Neuronal stem cell (in vitro differentiated cells): ENCODE results near the gene TTC29.

Experiments used
- DNase-seq: peaks from one replicate; pipeline ENCODE4 v3.0.0-alpha.2; 2013; ENCODE audit warnings: low spot score
- H2AFZ ChIP-seq: one replicate; pipeline ENCODE4 v1.6.1; 2013; ENCODE audit warnings: mild to moderate bottlenecking, low read length, inconsistent platforms
- H2AK5ac ChIP-seq: 2 replicates; pipeline ENCODE4 v1.6.1; 2013; ENCODE audit warnings: low read depth, mild to moderate bottlenecking, inconsistent platforms, low read length, moderate library complexity, mixed read lengths
- H2BK120ac ChIP-seq: 2 replicates; pipeline ENCODE4 v1.6.1; 2013; ENCODE audit warnings: low read depth, mild to moderate bottlenecking, inconsistent platforms, low read length, moderate library complexity, mixed read lengths
- H2BK12ac ChIP-seq: one replicate; pipeline ENCODE4 v1.6.1; 2013; ENCODE audit warnings: low read length, inconsistent platforms
- H2BK15ac ChIP-seq: 2 replicates; pipeline ENCODE4 v1.6.1; 2013; ENCODE audit warnings: mild to moderate bottlenecking, low read length, inconsistent platforms, mixed read lengths
- H2BK5ac ChIP-seq: one replicate; pipeline ENCODE4 v1.6.1; 2013; ENCODE audit warnings: inconsistent platforms, mild to moderate bottlenecking, low read length, moderate library complexity
- H3K14ac ChIP-seq: one replicate; pipeline ENCODE4 v1.6.1; 2013; ENCODE audit warnings: low read length, inconsistent platforms
- H3K18ac ChIP-seq: 2 replicates; pipeline ENCODE4 v1.6.1; 2013; ENCODE audit warnings: low read length, inconsistent platforms
- H3K23ac ChIP-seq: 2 replicates; pipeline ENCODE4 v1.6.1; 2013; ENCODE audit warnings: low read depth, mild to moderate bottlenecking, mixed read lengths, low read length, inconsistent platforms; ENCODE audit not compliant: poor library complexity
- H3K27ac ChIP-seq: replicated peaks from 3 replicates; pipeline ENCODE4 v1.5.1; 2013; ENCODE audit warnings: low read length, inconsistent platforms
- H3K27me3 ChIP-seq, 3 experiments: 2 replicates each; pipeline ENCODE4 v1.6.1; 2013; ENCODE audit warnings: low read length in 3 of 3, mild to moderate bottlenecking in 2 of 3, inconsistent platforms in 1 of 3, low read depth in 1 of 3, mixed read lengths in 1 of 3, moderate library complexity in 1 of 3; ENCODE audit not compliant: control insufficient read depth in 3 of 3, insufficient read depth in 3 of 3
- H3K36me3 ChIP-seq, 2 donors: replicated peaks in 1 of 2; 2 replicates each; pipeline ENCODE4 v1.6.1; 2013; ENCODE audit warnings: low read length in 2 of 2; ENCODE audit not compliant: control insufficient read depth in 2 of 2, insufficient read depth in 2 of 2
- H3K4ac ChIP-seq: 2 replicates; pipeline ENCODE4 v1.6.1; 2013; ENCODE audit warnings: inconsistent platforms, mild to moderate bottlenecking, low read length, moderate library complexity
- H3K4me1 ChIP-seq, 2 donors: 1 replicate in 1 of 2; 2 replicates in 1 of 2; pipeline ENCODE4 v1.6.1; 2013; ENCODE audit warnings: low read length in 2 of 2, low read depth in 1 of 2; ENCODE audit not compliant: control insufficient read depth in 2 of 2, insufficient read depth in 1 of 2
- H3K4me2 ChIP-seq: one replicate; pipeline ENCODE4 v1.6.1; 2013; ENCODE audit warnings: mild to moderate bottlenecking, low read length, inconsistent platforms; ENCODE audit not compliant: insufficient read depth, poor library complexity, severe bottlenecking
- H3K4me3 ChIP-seq, 2 donors: 2 replicates each; pipeline ENCODE4 v1.5.1; 2013; ENCODE audit warnings: low read length in 2 of 2, mild to moderate bottlenecking in 2 of 2, inconsistent platforms in 1 of 2, moderate library complexity in 1 of 2
- H3K79me1 ChIP-seq: one replicate; pipeline ENCODE4 v1.6.1; 2013; ENCODE audit warnings: low read depth, mild to moderate bottlenecking, inconsistent platforms, low read length, moderate library complexity
- H3K9ac ChIP-seq: one replicate; pipeline ENCODE4 v1.6.1; 2013; ENCODE audit warnings: mild to moderate bottlenecking, low read depth, low read length, inconsistent platforms; ENCODE audit not compliant: poor library complexity
- H3K9me3 ChIP-seq, 2 donors: replicated peaks in 1 of 2; 2 replicates each; pipeline versions ENCODE3 to v1.6.1; 2013; ENCODE audit warnings: low read length in 2 of 2, mild to moderate bottlenecking in 2 of 2, inconsistent platforms in 1 of 2, low read depth in 1 of 2, mixed read lengths in 1 of 2, moderate library complexity in 1 of 2; ENCODE audit not compliant: control insufficient read depth in 2 of 2, insufficient read depth in 1 of 2
- H4K8ac ChIP-seq: one replicate; pipeline ENCODE4 v1.6.1; 2013; ENCODE audit warnings: low read depth, mild to moderate bottlenecking, inconsistent platforms, low read length, moderate library complexity
- H4K91ac ChIP-seq: one replicate; pipeline ENCODE4 v1.6.1; 2013; ENCODE audit warnings: low read length, low read depth, mild to moderate bottlenecking, inconsistent platforms; ENCODE audit not compliant: poor library complexity
- WGBS, 2 donors: extraction: QIAGEN DNeasy Blood & Tissue Kit; methylation state at CpG; one replicate each; pipeline ENCODE4 v1.1.7; 2013; ENCODE audit warnings: missing lambda C conversion rate in 2 of 2, mixed read lengths in 1 of 2; ENCODE audit not compliant: insufficient read length in 2 of 2, insufficient replicate concordance in 1 of 2; ENCODE audit errors: extremely low coverage in 2 of 2; 5-methylcytosine and 5-hydroxymethylcytosine counted together

TTC29 gene

GRCh38 chr4:146960634-146961033 is 15.0 kb upstream of the TTC29 start:
- no peak overlapping the region for H4K91ac ChIP-seq
- no peak overlapping the region for H2BK12ac ChIP-seq
- no peak for DNase-seq
- H3K4me2 ChIP-seq, result no peak overlapping the region
- H3K9me3 ChIP-seq, result no peaks in the 10 kb centered on the region
- no peak overlapping the region for H2BK120ac ChIP-seq
- H3K18ac ChIP-seq, result no peak overlapping the region
- H2BK15ac ChIP-seq, result no peak overlapping the region
- no peak overlapping the region for H3K4ac ChIP-seq
- H2BK5ac ChIP-seq, result no peak overlapping the region
- no peak overlapping the region for H3K14ac ChIP-seq
- H3K23ac ChIP-seq, result no peak overlapping the region
- H3K36me3 ChIP-seq, result no peaks in the 10 kb centered on the region
- H4K8ac ChIP-seq, result no peak overlapping the region
- H3K27me3 ChIP-seq, result no peaks in the 10 kb centered on the region
- H3K27ac ChIP-seq, result no peak overlapping the region
- WGBS, 2 donors, result no CpG with 5 or more reads among the region's 2 CpGs
- no peaks in the 10 kb centered on the region for H3K4me1 ChIP-seq
- no peak overlapping the region for H2AK5ac ChIP-seq
- no peak overlapping the region for H2AFZ ChIP-seq
- H3K9ac ChIP-seq, result no peak overlapping the region
- H3K4me3 ChIP-seq, result no peak overlapping the region
- H3K79me1 ChIP-seq, result no peaks in the 10 kb centered on the region

GRCh38 chr4:146959692-146960091 is 14.0 kb upstream of the TTC29 start:
- DNase-seq, result no peak
- no peak overlapping the region for H2BK5ac ChIP-seq

GRCh38 chr4:146957237-146957636 is 11.6 kb upstream of the TTC29 start:
- no peaks in the 10 kb centered on the region for H3K79me1 ChIP-seq
- no peak overlapping the region for H2BK15ac ChIP-seq
- H3K9ac ChIP-seq, result no peak overlapping the region
- H3K4ac ChIP-seq, result no peak overlapping the region
- H2AK5ac ChIP-seq, result no peak overlapping the region
- no peak overlapping the region for H2AFZ ChIP-seq
- H3K9me3 ChIP-seq, result no peaks in the 10 kb centered on the region
- H4K8ac ChIP-seq, result no peak overlapping the region
- no peak overlapping the region for H2BK5ac ChIP-seq
- DNase-seq, result no peak
- no peak overlapping the region for H3K4me2 ChIP-seq
- H3K23ac ChIP-seq, result no peak overlapping the region
- H3K27ac ChIP-seq, result no peak overlapping the region
- H3K36me3 ChIP-seq, result no peaks in the 10 kb centered on the region
- no peak overlapping the region for H2BK120ac ChIP-seq
- H3K14ac ChIP-seq, result no peak overlapping the region
- H3K4me1 ChIP-seq, result no peaks in the 10 kb centered on the region
- H3K4me3 ChIP-seq, result no peak overlapping the region
- no peak overlapping the region for H4K91ac ChIP-seq
- no peaks in the 10 kb centered on the region for H3K27me3 ChIP-seq
- H2BK12ac ChIP-seq, result no peak overlapping the region
- H3K18ac ChIP-seq, result no peak overlapping the region
- WGBS, 2 donors, result no CpG with 5 or more reads among the region's 4 CpGs

More at GRCh38 chr4:146959692-146960091, 14.0 kb upstream of the TTC29 start:
- Histone ChIP-seq H2AK5ac (no peak overlapping the region), H3K36me3 (no peaks in the 10 kb centered on the region), H3K27me3 (no peaks in the 10 kb centered on the region), H3K9me3 (no peaks in the 10 kb centered on the region), H2BK15ac (no peak overlapping the region), H3K18ac (no peak overlapping the region), H4K91ac (no peak overlapping the region), H3K79me1 (no peaks in the 10 kb centered on the region), H3K14ac (no peak overlapping the region), H2BK12ac (no peak overlapping the region), H3K4me1 (no peaks in the 10 kb centered on the region), H3K27ac (no peak overlapping the region), H2BK120ac (no peak overlapping the region), H4K8ac (no peak overlapping the region), H2AFZ (no peak overlapping the region), H3K4me3 (no peak overlapping the region), H3K23ac (no peak overlapping the region), H3K4me2 (no peak overlapping the region), H3K9ac (no peak overlapping the region), H3K4ac (no peak overlapping the region)
- WGBS, 2 donors, result no CpG with 5 or more reads among the region's 1 CpG

GRCh38 chr4:146952896-146953295 is 7.2 kb upstream of the TTC29 start:
- Histone ChIP-seq H3K23ac (no peak overlapping the region), H3K27ac (no peak overlapping the region), H2BK120ac (no peak overlapping the region), H3K4me1 (peaks cover 0 to 2% of the 10 kb centered on the region in 2 donors), H2BK15ac (no peak overlapping the region), H2AFZ (no peak overlapping the region), H4K91ac (no peak overlapping the region), H3K79me1 (no peaks in the 10 kb centered on the region), H3K4me2 (no peak overlapping the region), H3K14ac (no peak overlapping the region), H3K9me3 (no peaks in the 10 kb centered on the region), H3K18ac (no peak overlapping the region), H3K9ac (no peak overlapping the region), H3K4me3 (no peak overlapping the region), H4K8ac (no peak overlapping the region), H3K27me3 (peaks cover 0 to 7% (median 0%) of the 10 kb centered on the region in 3 experiments), H3K36me3 (no peaks in the 10 kb centered on the region), H2AK5ac (no peak overlapping the region), H2BK12ac (no peak overlapping the region), H2BK5ac (no peak overlapping the region), H3K4ac (no peak overlapping the region)
- no CpG with 5 or more reads among the region's 2 CpGs for WGBS, 2 donors
- DNase-seq, result no peak
